Neural cell (in vitro differentiated cells): ENCODE measurements around the gene EXOC6B. TPM values are rescaled to one million over a fixed set of nuclear protein-coding genes. Genes with fewer than 3 reads are reported as not detected.

Source experiments
- H2AFZ ChIP-seq: fragments of 200-600, 300-800 bp; sonication (generic), shearing (Covaris generic); 2 replicates; pipeline ENCODE4 v1.6.0; 2014; ENCODE audit warnings: low read depth, mild to moderate bottlenecking, antibody characterized with exemption, low read length, moderate library complexity
- H3F3A ChIP-seq: fragments of 200-600 bp; shearing (Covaris generic); 2 replicates; pipeline ENCODE4 v1.6.1; 2016; ENCODE audit warnings: mild to moderate bottlenecking, moderate library complexity, mixed read lengths, antibody characterized with exemption, low read length; ENCODE audit not compliant: insufficient read depth, poor library complexity, severe bottlenecking
- H3K27ac ChIP-seq: fragments of 200-600, 300-800 bp; sonication (generic), shearing (Covaris generic); 2 replicates; pipeline ENCODE4 v1.5.1; 2014; ENCODE audit warnings: mild to moderate bottlenecking, low read length, moderate library complexity
- H3K27me3 ChIP-seq: fragments of 300-800, 200-600 bp; sonication (generic), shearing (Covaris generic); 2 replicates; pipeline ENCODE4 v1.6.0; 2014; ENCODE audit warnings: mild to moderate bottlenecking, low read depth, low read length, moderate library complexity; ENCODE audit not compliant: insufficient read depth
- H3K36me3 ChIP-seq: fragments of 300-800, 200-600 bp; sonication (generic), shearing (Covaris generic); 2 replicates; pipeline ENCODE4 v1.5.1; 2014; ENCODE audit warnings: mild to moderate bottlenecking, antibody characterized with exemption, low read length, moderate library complexity; ENCODE audit not compliant: insufficient read depth
- H3K4me2 ChIP-seq: fragments of 300-800, 200-600 bp; sonication (generic), shearing (Covaris generic); 2 replicates; pipeline ENCODE4 v1.6.0; 2014; ENCODE audit warnings: mild to moderate bottlenecking, low read length
- H3K4me3 ChIP-seq: fragments of 300-800, 200-600 bp; sonication (generic), shearing (Covaris generic); 2 replicates; pipeline ENCODE4 v1.5.1; 2014; ENCODE audit warnings: mild to moderate bottlenecking, low read length, moderate library complexity
- H3K79me2 ChIP-seq: fragments of 200-600 bp; shearing (Covaris generic); replicated peaks from 2 replicates; pipeline ENCODE4 v1.6.0; 2014; ENCODE audit warnings: mild to moderate bottlenecking, low read length, moderate library complexity; ENCODE audit not compliant: insufficient read depth
- H3K9ac ChIP-seq: fragments of 300-800, 200-600 bp; sonication (generic), shearing (Covaris generic); 2 replicates; pipeline ENCODE4 v1.6.1; 2016; ENCODE audit warnings: mild to moderate bottlenecking, low read length, mixed read lengths
- H3K9me2 ChIP-seq: fragments of 200-600 bp; shearing (Covaris generic); 2 replicates; pipeline ENCODE4 v1.6.1; 2016; ENCODE audit warnings: mild to moderate bottlenecking, low read length, mixed read lengths; ENCODE audit not compliant: insufficient read depth
- H3K9me3 ChIP-seq: fragments of 200-600, 300-800 bp; sonication (generic), shearing (Covaris generic); 2 replicates; pipeline ENCODE4 v1.6.1; 2016; ENCODE audit warnings: mild to moderate bottlenecking, mixed run types, low read length, moderate library complexity, mixed read lengths
- H4K20me1 ChIP-seq: fragments of 200-600 bp; shearing (Covaris generic); 2 replicates; pipeline ENCODE4 v1.6.1; 2016; ENCODE audit warnings: mild to moderate bottlenecking, mixed run types; ENCODE audit not compliant: insufficient read depth
- CTCF ChIP-seq: fragments of 450-650 bp; IDR thresholded peaks from 2 replicates; pipeline ENCODE4 v1.5.1; 2014; ENCODE audit warnings: antibody characterized with exemption, mild to moderate bottlenecking, moderate library complexity; ENCODE audit not compliant: poor library complexity, severe bottlenecking
- EP300 ChIP-seq: fragments of 450-650 bp; conservative IDR thresholded peaks from 2 replicates; pipeline ENCODE4 v1.6.1; 2014; ENCODE audit warnings: antibody characterized with exemption, mild to moderate bottlenecking, moderate library complexity; ENCODE audit not compliant: poor library complexity, severe bottlenecking
- EZH2 ChIP-seq: fragments of 200-600, 300-800 bp; shearing (Covaris generic), sonication (generic); IDR thresholded peaks from 2 replicates; pipeline ENCODE4 v1.6.1; 2014; ENCODE audit warnings: antibody characterized with exemption, low read length, borderline replicate concordance, mild to moderate bottlenecking; ENCODE audit not compliant: insufficient read depth, poor library complexity, severe bottlenecking
- MXI1 ChIP-seq: fragments of 450-650 bp; conservative IDR thresholded peaks from 2 replicates; pipeline ENCODE4 v1.6.1; 2014; ENCODE audit warnings: antibody characterized with exemption, mild to moderate bottlenecking; ENCODE audit not compliant: poor library complexity, severe bottlenecking
- POLR2AphosphoS5 ChIP-seq: IDR thresholded peaks from 2 replicates; pipeline ENCODE4 v1.6.1; 2012
- RAD21 ChIP-seq: fragments of 450-650 bp; conservative IDR thresholded peaks from 2 replicates; pipeline ENCODE4 v1.6.1; 2014; ENCODE audit warnings: antibody characterized with exemption, mild to moderate bottlenecking, moderate library complexity
- REST ChIP-seq: IDR thresholded peaks from 2 replicates; pipeline ENCODE4 v1.6.1; 2012; ENCODE audit warnings: borderline replicate concordance
- SMC3 ChIP-seq: fragments of 450-650 bp; conservative IDR thresholded peaks from 2 replicates; pipeline ENCODE4 v1.6.1; 2014; ENCODE audit warnings: antibody characterized with exemption, mild to moderate bottlenecking, moderate library complexity; ENCODE audit not compliant: poor library complexity
- TAF1 ChIP-seq: IDR thresholded peaks from 2 replicates; pipeline ENCODE4 v1.6.1; 2012; ENCODE audit warnings: low read depth
- polyA plus RNA-seq: library from polyadenylated mRNA; depleted of rRNA; stranded (reverse); fragments of >200 nt; gene quantifications from 2 replicates; pipeline ENCODE4 v1.2.3, GENCODE V29; 2014

EXOC6B gene
- polyA plus RNA-seq, 1 donor from 2014 or later = 23.4 TPM

- Histone ChIP-seq H3K79me2 (no peaks in the 10 kb centered on the region), H4K20me1 (no peaks in the 10 kb centered on the region), H3K9ac (no peak overlapping the region), H2AFZ (no peak overlapping the region), H3K4me3 (peak overlapping the region; percentile 60), H3K27me3 (peaks cover 95% of the 10 kb centered on the region), H3K27ac (no peak overlapping the region), H3F3A (no peaks in the 10 kb centered on the region), H3K9me3 (no peaks in the 10 kb centered on the region), H3K9me2 (no peaks in the 10 kb centered on the region), H3K36me3 (no peaks in the 10 kb centered on the region), H3K4me2 (no peak overlapping the region)
- TF ChIP-seq POLR2AphosphoS5 (no peak), CTCF (no peak), EZH2 (peak; percentile 38), MXI1 (no peak), SMC3 (no peak), RAD21 (no peak), TAF1 (no peak)
Observed at GRCh38 chr2:72145658-72146329, 680.0 kb downstream of the EXOC6B start.

GRCh38 chr2:72145289-72145657 is 680.6 kb downstream of the EXOC6B start:
- Histone ChIP-seq H3K9me3 (no peaks in the 10 kb centered on the region), H4K20me1 (no peaks in the 10 kb centered on the region), H3K4me2 (no peak overlapping the region), H3K4me3 (peak overlapping the region; percentile 59), H3K79me2 (no peaks in the 10 kb centered on the region), H3K9me2 (no peaks in the 10 kb centered on the region), H3K36me3 (no peaks in the 10 kb centered on the region), H2AFZ (no peak overlapping the region), H3K27me3 (peaks cover 92% of the 10 kb centered on the region), H3F3A (no peaks in the 10 kb centered on the region), H3K27ac (no peak overlapping the region), H3K9ac (no peak overlapping the region)
- no peak for TF ChIP-seq POLR2AphosphoS5
- TF ChIP-seq EP300 = no peak
- no peak for TF ChIP-seq MXI1
- no peak for TF ChIP-seq CTCF
- no peak for TF ChIP-seq REST
- TF ChIP-seq SMC3 = no peak
- TF ChIP-seq RAD21 = no peak
- TF ChIP-seq TAF1 = no peak
- no peak for TF ChIP-seq EZH2
